Hematopoietic multipotent progenitor cell treated with erythropoietin and hydrocortisone succinate and interleukin-3 and kit ligand, for 17 days (in vitro differentiated cells): ENCODE results near the gene DDX51.
"Not testable (repeated sequence)": the region's sequence is repeated elsewhere in the genome, so short reads cannot be mapped to it uniquely, and the experiment has no call there.

Experiments
- DNase-seq: peaks from one replicate; pipeline ENCODE4 v3.0.0-alpha.2; 2015; ENCODE audit warnings: low spot score

The DDX51 gene

GRCh38 chr12:132154941-132155770 lies 11.0 kb upstream of the DDX51 start:
- DNase-seq: no peak

GRCh38 chr12:132154341-132154761 lies 10.2 kb upstream of the DDX51 start:
- DNase-seq: no peak

- DNase-seq: peak; percentile 10
Measured at GRCh38 chr12:132153501-132154340, 9.6 kb upstream of the DDX51 start.

GRCh38 chr12:132152953-132153352 lies 8.8 kb upstream of the DDX51 start:
- no peak for DNase-seq

- DNase-seq: no peak
Measured at GRCh38 chr12:132152411-132152821, 8.3 kb upstream of the DDX51 start.

- DNase-seq: no peak
Measured at GRCh38 chr12:132151766-132152410, 7.8 kb upstream of the DDX51 start.

- no peak for DNase-seq
Measured at GRCh38 chr12:132151145-132151765, 7.1 kb upstream of the DDX51 start.

GRCh38 chr12:132150780-132151144 lies 6.6 kb upstream of the DDX51 start:
- DNase-seq: no peak

GRCh38 chr12:132149526-132149925 lies 5.4 kb upstream of the DDX51 start:
- DNase-seq: not testable (repeated sequence)

GRCh38 chr12:132148368-132149045 lies 4.4 kb upstream of the DDX51 start:
- DNase-seq: no peak

- no peak for DNase-seq
Measured at GRCh38 chr12:132147423-132148367, 3.6 kb upstream of the DDX51 start.

- no peak for DNase-seq
Measured at GRCh38 chr12:132146772-132147422, 2.8 kb upstream of the DDX51 start.

- no peak for DNase-seq
Measured at GRCh38 chr12:132146098-132146497, 2.0 kb upstream of the DDX51 start.

- DNase-seq: no peak
Measured at GRCh38 chr12:132145334-132145733, 1.2 kb upstream of the DDX51 start.

- DNase-seq: peak; percentile 7
Measured at GRCh38 chr12:132144810-132145168, 670 bp upstream of the DDX51 start.

- DNase-seq: peak; percentile 7
Measured at GRCh38 chr12:132143336-132144071, 615 bp downstream of the DDX51 start.

- no peak for DNase-seq
Measured at GRCh38 chr12:132142679-132143335, 1.3 kb downstream of the DDX51 start.

- no peak for DNase-seq
Measured at GRCh38 chr12:132141976-132142678, 2.0 kb downstream of the DDX51 start.
